Measurements from ENCODE around the gene ELL2. TPM values are rescaled to one million over a fixed set of nuclear protein-coding genes. Genes with fewer than 3 reads are reported as not detected.

The ELL2 gene
- total RNA-seq, 1 experiment from 2014 or later = 0.54 TPM

DNA sequence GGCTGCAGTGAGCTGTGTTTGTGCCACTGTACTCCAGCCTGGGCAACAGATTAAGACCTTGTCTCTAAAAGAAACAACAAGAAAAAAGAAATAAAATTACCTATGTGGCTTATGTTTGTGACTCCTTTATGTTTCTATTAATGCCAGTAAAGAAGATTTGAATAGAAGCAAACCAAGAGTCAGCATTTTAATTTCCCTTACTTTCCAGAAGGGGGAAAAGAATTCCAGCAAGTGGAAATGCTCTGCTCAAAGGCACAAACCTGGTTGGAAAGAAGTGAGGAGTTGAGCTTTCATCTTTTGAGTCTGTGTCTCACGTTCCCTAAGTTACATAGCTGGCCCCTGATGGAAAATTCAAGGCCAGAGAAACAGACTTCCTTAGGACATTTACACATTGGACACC lies 23.6 kb upstream of the ELL2 start:
- DNase-seq (ENCODE audit: low spot score) = no peak
- in situ Hi-C loops (cut with HindIII; ENCODE audit: low sequenced_read_pairs) = no loop called here

DNA sequence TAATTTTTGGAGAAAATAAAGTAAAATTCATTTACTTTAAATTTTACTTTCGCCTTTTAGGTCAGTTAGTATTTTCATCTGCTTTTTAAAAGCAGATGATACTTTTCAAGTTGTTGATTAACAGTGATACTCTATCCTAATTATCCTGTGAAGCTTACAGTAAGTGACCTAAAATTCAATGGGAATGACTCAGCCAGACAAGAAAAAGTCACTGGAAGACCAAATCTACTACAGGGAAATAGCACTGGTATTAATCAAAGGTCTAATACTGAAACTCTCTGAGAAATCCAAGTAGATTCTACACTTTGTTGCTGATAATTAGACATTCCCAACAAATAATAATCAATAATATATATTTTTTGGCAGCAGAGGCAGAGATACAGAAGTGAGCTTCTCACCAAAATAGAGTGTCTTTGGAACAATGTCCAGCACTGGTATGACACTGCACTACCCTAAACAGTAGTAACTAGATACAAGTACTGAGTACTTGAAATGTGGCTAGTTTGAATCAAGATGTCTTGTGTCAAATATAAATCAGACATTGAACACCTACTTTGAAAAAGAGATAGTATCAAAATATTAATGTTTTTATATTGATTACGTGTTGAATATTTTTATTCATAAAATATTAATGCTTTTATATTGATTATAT lies 22.8 kb upstream of the ELL2 start:
- no peak for DNase-seq (ENCODE audit: low spot score)
- in situ Hi-C loops (cut with HindIII; ENCODE audit: low sequenced_read_pairs) = no loop called here

DNA sequence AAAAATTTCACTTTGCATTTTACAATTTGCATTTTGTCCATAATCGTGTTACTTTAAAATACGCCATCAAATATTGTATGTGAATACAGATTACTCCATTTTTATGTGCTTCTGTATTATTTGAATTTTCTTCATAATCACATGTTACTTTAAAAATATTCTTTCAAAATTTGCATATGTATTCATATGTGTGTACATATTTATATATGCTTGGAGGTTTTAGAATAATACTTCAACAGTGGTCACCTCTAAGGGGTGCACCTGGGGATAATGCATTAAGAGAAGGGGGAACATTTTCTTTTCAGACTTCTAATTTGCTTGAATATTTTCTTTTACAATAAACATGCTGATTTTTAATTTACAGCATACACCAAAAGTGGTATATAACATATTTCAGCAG lies 21.9 kb upstream of the ELL2 start:
- DNase-seq (ENCODE audit: low spot score) = no peak
- in situ Hi-C loops (cut with HindIII; ENCODE audit: low sequenced_read_pairs) = no loop called here

DNA sequence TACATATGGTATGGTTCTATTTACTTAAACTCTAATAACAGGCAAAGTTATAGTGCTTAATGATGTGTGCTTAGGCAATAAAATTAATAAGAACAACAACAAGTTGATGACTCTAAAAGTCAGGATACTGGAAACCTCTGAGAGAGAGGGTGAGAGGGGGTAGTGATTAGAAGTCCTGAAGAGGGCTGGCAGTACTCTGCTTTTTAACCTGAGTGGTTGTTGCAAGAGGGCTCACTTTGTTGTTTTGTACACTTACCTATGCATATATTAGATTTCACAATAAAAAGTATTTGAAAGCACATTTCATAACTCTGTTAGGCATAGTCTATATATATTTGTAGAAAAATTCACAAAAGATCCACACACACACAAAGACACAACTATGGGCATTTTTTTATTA lies 21.4 kb upstream of the ELL2 start:
- in situ Hi-C loops (cut with HindIII; ENCODE audit: low sequenced_read_pairs) = no loop called here
- DNase-seq (ENCODE audit: low spot score) = no peak

DNA sequence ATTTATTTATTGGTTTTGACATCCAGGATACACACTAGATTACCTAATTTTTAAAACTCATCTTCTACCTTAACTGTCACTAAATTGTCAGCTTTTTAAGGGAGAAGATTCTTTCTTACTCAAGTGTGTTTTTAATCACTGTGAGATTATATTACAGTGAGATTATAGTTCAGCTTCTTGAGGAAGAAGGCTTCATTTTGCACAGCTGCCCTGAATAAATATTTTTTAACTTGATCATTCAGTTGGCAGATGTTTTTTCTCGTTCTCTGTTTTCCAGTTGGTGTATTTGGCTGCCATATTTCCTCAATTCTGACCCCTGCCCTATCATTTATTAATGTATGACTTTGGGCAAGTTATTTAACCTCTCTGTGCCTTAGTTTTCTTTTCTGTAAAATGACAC lies 15.0 kb upstream of the ELL2 start:
- DNase-seq (ENCODE audit: low spot score) = no peak
- in situ Hi-C loops (cut with HindIII; ENCODE audit: low sequenced_read_pairs) = no loop called here

DNA sequence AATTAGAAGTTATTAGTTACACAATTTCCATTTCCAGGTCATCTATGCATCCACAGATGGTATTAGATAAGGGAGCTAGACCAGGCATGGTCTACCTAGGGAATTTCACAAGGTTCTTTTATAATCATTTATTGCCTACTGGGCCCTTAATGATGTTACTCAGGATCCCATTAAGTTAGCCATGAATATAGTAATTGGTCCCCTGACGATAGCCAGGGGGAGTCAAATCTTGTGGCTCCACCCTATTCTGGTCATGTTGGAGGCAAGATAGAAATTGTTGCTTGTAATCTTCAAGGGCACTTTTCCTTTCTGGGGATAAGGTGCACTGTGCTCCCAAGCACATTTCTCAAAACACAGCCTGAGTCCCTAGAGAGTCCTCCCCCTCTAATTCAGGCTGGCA lies 14.1 kb upstream of the ELL2 start:
- no peak for DNase-seq (ENCODE audit: low spot score)
- in situ Hi-C loops (cut with HindIII; ENCODE audit: low sequenced_read_pairs) = no loop called here

DNA sequence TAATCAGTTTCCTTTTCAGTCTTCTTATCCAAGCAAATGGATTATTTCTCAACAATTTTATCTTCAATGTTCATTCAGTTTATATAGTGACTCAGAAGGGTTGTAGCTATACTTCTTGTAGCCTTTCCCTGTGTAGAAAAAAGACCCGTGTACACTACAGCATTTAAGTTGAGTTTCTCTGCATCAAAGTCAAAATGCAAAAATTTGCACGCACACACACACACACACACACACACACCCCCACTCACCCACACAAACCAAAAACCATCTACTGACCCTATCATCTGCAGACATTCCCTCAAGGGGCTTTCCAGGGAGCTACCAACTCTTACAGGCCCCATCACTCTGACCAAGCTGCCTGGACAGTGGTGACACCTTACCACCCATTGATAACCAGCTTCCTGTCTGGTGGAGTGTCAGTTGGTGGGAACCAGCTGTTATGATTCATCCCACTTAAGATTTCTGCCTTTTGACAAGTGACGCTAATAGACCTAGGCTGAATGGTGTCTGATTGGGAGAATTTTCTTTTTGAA lies 12.2 kb upstream of the ELL2 start:
- in situ Hi-C loops (cut with HindIII; ENCODE audit: low sequenced_read_pairs) = no loop called here
- no peak for DNase-seq (ENCODE audit: low spot score)

DNA sequence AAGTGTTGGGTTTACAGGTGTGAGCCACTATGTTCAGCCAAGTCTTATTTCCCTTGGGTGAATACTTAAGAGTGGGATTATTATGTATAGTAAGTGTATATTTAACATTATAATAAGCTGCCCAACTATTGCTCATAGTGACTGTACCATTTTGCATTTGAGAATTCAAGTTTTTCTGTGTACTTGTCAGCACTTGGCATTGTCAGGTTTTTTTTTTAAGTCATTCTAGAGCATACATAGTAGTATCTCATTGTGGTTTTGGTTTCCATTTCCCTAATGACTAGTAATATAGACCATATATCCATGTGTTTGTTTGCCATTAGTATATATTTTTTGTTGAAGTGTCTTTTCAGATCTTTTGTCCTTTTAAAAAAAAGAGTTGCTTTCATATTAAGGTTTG lies 10.5 kb upstream of the ELL2 start:
- DNase-seq (ENCODE audit: low spot score) = no peak

DNA sequence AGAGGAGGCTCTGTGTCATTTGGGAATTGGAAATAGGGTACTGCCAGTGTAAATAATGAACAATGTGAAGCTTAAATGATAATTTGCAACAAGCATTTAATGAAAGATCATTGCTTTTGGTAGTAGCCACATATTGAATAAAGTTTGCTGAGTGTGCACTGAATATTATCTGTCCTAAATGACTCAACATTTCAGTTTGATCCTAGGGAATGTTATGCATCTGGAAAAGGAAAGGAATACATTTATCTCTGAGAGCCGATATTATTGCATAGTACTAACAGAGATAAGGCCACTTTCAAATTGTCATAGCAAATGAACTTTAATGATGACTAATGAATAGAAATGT lies 8.7 kb upstream of the ELL2 start:
- in situ Hi-C loops (cut with HindIII; ENCODE audit: low sequenced_read_pairs) = no loop called here
- no peak for DNase-seq (ENCODE audit: low spot score)

More for the DNA sequence above, 10.5 kb upstream of the ELL2 start:
- in situ Hi-C loops (cut with HindIII; ENCODE audit: low sequenced_read_pairs) = no loop called here

DNA sequence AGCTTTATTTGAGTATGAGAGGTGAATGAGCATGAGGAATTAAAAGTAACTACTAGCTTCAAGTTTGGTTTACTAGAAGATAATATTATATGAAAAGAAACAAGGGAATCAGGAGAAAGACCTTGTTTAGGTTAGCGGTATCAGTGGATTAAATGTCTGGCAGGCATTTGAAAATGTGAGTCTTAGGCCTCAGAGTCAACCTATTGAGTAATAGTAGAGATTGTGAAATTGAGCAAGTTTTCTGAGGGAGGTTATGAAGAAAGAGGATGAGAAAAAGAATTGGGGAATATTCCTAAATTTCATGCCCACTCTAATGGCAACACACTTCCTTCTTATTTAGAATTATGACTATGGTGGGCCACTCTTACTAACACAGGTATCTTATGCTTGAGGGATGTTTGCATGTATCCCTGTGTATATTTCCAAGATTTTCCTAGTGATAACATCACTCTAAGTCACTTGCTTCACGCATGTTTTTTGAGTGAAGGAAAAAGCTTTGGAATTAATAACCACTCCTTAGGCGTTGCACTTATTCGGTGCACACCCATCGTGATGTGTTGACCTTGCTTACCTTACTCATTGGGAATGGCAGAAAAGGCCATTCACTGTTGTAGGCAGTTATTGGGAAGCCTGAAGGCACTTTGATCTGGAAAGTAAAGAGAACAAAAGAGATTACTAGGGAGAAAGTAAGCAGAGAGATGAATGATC lies 8.2 kb upstream of the ELL2 start:
- DNase-seq (ENCODE audit: low spot score) = no peak
- in situ Hi-C loops (cut with HindIII; ENCODE audit: low sequenced_read_pairs) = no loop called here

DNA sequence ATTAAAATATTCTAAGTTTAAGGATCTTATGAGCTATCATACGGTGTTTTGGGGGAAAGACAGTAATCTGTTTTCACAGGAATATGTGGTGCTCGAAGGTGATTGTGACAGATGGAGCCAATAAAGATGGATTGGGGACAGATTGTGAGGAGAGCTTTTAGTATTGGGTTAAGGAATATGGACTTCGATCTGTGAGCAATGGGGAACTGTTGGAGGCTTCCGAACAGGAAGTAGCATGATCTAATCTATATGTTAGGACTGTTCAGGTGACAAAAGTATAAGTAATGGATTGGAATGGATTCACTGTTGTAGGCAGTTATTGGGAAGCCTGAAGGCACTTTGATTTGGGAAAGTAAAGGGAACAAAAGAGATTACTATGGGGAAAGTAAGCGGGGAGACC lies 7.4 kb upstream of the ELL2 start:
- in situ Hi-C loops (cut with HindIII; ENCODE audit: low sequenced_read_pairs) = no loop called here

DNA sequence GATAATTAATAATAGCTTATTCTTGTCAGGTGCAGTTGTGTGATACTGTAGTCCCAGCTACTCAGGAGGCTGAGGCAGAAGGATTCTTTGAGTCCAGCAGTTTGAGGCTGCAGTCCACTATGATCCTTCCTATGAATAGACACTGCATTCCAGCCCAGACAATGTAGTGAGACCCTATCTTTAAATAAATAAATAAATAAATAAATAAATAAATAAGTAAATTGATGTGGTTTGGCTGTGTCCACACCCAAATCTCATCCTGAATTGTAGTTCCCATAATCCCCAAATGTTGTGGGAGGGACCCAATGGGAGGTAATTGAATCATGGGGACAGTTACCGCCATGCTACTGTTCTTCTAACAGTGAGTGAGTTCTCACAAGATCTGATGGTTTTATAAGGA lies 5.6 kb upstream of the ELL2 start:
- in situ Hi-C loops (cut with HindIII; ENCODE audit: low sequenced_read_pairs) = no loop called here
- no peak for DNase-seq (ENCODE audit: low spot score)

More for the DNA sequence above, 7.4 kb upstream of the ELL2 start:
- no peak for DNase-seq (ENCODE audit: low spot score)

DNA sequence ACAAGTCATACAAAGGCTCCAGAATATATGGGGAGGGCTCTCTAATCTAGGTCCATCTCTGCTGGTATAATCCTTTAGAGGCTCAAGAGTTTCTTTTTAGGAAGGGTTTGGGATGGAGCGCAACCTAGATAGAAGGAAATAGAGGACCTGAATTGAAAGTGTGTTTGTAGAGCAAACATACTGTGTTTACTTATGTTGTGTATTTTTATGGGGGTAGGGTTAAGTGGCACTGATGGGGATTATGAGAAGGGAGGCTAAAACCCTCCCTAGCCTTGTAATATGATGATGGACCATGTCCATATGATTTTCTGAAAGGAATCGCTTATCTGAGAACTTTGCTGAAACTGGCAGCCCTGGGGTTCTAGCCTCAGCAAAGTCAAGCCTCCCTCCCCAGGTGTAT lies 4.4 kb upstream of the ELL2 start:
- in situ Hi-C loops (cut with HindIII; ENCODE audit: low sequenced_read_pairs) = no loop called here
- DNase-seq (ENCODE audit: low spot score) = no peak

DNA sequence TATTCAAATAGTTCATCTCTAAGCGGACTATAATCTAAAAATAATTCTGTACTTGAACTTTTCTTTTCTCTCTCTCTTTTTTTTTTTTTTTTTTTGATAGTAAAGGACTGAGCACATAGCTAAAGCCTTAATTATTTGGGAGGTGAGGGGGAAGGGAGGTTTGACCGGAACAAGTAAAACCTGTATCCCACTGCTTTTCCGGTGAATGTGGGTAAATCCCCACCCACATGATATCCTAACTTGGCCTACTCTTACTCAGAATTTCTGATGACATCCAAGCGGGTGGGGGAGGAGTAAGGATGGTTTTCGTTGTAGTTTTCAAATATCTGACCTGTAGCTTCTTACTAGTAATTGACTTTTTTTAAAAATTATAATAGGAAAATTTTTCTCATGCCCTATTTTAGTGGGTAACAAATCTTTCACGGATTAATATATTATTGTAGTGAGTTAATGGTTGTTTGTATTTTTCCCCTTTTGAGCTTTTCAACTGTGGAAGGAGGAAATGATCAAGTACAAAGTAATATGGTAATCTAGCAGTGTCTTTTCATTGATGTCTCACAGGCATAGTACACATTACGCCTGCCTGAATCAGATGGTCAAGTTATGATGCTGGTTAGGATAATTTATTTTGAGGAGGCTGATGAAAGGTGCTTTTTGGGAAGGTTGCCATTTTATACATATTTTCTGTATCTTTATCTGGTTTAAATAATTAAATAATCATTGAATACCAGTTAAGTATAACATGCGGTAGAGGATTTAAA lies 2.2 kb upstream of the ELL2 start:
- no peak for DNase-seq (ENCODE audit: low spot score)
- in situ Hi-C loops (cut with HindIII; ENCODE audit: low sequenced_read_pairs) = no loop called here

DNA sequence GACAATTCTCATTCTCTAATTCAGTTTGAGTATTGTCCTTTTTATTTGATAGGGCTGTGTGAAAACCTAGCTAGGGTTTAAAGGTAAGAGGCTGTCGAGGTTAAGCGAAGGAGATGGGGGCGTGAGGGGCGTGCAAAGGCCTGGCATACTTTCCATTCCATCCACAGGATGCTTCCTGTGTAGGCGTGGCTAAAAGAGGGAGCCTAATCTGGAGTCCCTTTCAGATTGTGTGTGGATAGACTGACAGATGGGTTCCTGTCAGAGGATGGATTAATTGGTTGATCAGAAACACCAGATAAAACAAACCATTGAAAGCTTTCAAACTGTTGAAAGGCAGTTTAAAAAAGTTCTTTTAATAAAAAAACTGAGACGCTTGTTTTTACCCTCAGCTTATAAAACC lies 1.1 kb upstream of the ELL2 start:
- in situ Hi-C loops (cut with HindIII; ENCODE audit: low sequenced_read_pairs) = no loop called here
- no peak for DNase-seq (ENCODE audit: low spot score)

DNA sequence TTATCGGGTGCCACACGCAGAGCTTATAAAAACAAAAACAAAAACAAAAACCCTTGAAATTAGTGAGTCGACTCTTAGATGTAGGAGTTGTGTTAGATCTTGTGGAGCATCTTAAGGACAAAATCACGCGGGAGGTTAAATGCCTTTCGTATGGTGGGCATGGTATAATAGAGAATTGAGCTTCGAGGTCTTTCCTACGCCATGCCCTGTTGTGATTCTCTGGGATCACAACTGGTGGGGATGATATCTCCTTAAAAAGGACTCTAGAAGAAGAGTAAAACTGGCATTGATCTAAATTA lies 773 bp upstream of the ELL2 start:
- in situ Hi-C loops (cut with HindIII; ENCODE audit: low sequenced_read_pairs) = no loop called here
- no peak for DNase-seq (ENCODE audit: low spot score)

DNA sequence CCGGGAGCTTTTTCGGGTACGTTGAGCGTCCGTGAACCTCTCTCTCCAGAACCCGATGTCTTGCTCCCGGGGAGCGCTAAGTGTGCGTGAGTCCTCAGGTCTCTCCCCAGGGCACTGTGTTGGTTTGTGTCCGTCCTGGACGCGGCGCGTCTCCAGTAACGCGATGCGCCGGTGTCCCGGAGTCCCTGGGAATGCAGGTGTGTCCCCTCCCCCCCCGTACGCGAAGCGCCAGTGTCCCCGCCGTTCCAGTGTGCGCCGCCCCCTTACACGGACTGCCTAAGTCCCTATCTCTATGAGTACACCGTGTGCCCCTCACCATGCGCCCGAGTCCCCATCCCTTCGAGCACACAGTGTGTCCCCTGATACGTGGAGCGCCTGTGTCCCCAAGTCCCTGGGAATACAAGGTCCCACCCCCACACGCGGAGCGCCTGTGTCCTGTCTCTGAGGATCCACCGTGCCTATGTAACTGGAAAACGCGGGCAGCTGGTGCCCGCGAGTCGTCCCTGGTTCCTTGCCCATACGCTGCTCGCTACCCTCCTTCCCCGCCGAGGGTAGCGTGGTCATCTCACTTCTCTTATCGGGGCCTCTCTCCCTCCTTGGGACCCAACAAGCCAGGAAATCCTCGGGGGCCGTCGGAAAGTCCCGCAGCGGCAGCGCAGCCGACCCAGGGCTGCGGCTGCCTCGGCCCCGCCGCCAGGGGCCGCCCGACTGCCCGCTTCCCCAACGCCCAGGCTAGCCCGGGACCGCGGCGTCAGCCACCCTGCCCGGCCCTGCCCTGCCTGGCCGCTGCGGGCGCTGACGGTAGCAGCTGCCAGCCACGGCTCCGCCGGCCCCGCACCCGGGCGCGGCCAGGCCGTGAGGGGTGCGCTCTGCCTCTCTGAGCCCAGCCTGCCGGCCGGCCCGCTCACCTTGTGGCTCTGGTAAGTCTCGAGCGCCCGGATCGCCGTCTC lies 709 bp downstream of the ELL2 start:
- no peak for DNase-seq (ENCODE audit: low spot score)
- in situ Hi-C loops (cut with HindIII; ENCODE audit: low sequenced_read_pairs) = no loop called here

DNA sequence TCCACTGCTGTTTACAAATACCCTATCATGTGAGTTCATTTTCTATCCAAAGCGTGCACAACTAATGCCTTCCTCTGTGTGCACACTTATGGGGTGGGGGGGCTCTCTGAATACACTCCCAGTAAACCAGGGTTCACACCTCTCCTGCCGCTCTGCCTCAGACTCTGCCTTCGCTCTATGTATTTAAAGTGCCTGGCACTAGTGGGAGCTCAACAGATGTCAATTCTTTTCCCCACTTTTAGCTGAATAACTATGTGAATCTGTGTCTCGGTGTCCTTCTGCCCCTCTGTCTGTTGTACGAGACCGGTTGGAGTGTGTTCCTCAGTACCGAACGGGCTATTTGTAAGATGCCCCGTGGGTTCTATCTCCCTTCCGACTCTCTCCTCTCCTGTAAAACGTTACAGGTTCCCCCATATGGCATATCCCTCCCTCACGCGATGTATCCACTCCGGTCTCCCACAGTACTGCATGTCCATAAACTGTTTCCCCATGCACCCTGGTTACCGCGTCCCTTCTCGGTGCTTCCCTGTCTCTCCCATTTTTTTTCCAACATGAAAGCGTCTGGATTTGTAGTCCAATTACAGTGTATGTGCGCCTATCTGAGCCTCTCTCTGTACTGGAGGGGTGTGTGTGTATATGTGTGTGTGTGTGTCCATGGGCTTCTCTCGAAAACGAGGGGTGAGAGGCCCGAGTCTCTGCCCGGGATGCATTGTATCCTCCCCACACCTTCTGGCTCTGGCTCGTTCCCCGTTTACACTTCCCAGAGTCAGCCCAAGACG lies 1.6 kb downstream of the ELL2 start:
- peak; percentile 58 for DNase-seq (ENCODE audit: low spot score)
- in situ Hi-C loops (cut with HindIII; ENCODE audit: low sequenced_read_pairs) = no loop called here
